ENCODE data around the gene KREMEN2. TPM values are rescaled to one million over a fixed set of nuclear protein-coding genes. Genes with fewer than 3 reads are reported as not detected.

Gene KREMEN2
- total RNA-seq, 1 experiment from 2014 or later = 0.49 TPM

- no peak for DNase-seq (ENCODE audit: low spot score)
- Histone ChIP-seq H3K36me3 (ENCODE audit: insufficient read depth, low read length, poor library complexity, severe bottlenecking) (peaks cover 11% of the 10 kb centered on the region), H3K4me3 (ENCODE audit: low read depth, low read length, poor library complexity, severe bottlenecking) (no peak overlapping the region), H3K9me3 (ENCODE audit: low read depth, low read length, poor library complexity, severe bottlenecking) (no peaks in the 10 kb centered on the region), H3K27ac (ENCODE audit: low read depth, low read length, poor library complexity, severe bottlenecking) (no peak overlapping the region), H3K4me1 (ENCODE audit: insufficient read depth, low read length, poor library complexity, severe bottlenecking) (peaks cover 33% of the 10 kb centered on the region), H3K27me3 (replicated peaks; ENCODE audit: insufficient read depth, low read depth, low read length, poor library complexity) (no peaks in the 10 kb centered on the region)
- CTCF ChIA-PET = interaction anchor here (1.6 kb wide), 1 partner anchor 40 kb away, joined by 3 read pairs; no protein-coding TSS in a partner anchor
- POLR2A ChIA-PET (ENCODE audit: low non-redundant PET) = no interaction called here
- TF ChIP-seq, protein P1, sequence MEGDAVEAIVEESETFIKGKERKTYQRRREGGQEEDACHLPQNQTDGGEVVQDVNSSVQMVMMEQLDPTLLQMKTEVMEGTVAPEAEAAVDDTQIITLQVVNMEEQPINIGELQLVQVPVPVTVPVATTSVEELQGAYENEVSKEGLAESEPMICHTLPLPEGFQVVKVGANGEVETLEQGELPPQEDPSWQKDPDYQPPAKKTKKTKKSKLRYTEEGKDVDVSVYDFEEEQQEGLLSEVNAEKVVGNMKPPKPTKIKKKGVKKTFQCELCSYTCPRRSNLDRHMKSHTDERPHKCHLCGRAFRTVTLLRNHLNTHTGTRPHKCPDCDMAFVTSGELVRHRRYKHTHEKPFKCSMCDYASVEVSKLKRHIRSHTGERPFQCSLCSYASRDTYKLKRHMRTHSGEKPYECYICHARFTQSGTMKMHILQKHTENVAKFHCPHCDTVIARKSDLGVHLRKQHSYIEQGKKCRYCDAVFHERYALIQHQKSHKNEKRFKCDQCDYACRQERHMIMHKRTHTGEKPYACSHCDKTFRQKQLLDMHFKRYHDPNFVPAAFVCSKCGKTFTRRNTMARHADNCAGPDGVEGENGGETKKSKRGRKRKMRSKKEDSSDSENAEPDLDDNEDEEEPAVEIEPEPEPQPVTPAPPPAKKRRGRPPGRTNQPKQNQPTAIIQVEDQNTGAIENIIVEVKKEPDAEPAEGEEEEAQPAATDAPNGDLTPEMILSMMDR (conservative IDR thresholded peaks at IDR 0.05; ENCODE audit: low read depth, low read length) = no peak
- TF ChIP-seq EZH2 (IDR thresholded peaks at IDR 0.05; ENCODE audit: borderline replicate concordance, low read depth, low read length, poor library complexity, severe bottlenecking) = no peak
- BruUV-seq (replicated peaks) = no TSS peak
- intact Hi-C loops (cut with micrococcal nuclease; ENCODE audit: unreplicated experiment) = no loop called here
Measured at GRCh38 chr16:2967721-2968161, 3.7 kb downstream of the KREMEN2 start.

GRCh38 chr16:2968368-2968737 is 4.3 kb downstream of the KREMEN2 start:
- ChIA-PET CTCF (interaction anchor here (1.6 kb wide), 1 partner anchor 41 kb away, joined by 3 read pairs; no protein-coding TSS in a partner anchor), POLR2A (ENCODE audit: low non-redundant PET) (no interaction called here)
- peak overlapping the region; percentile 86 for H3K4me3 ChIP-seq (ENCODE audit: low read depth, low read length, poor library complexity, severe bottlenecking)
- H3K9me3 ChIP-seq (ENCODE audit: low read depth, low read length, poor library complexity, severe bottlenecking) = no peaks in the 10 kb centered on the region
- intact Hi-C loops (cut with micrococcal nuclease; ENCODE audit: unreplicated experiment) = no loop called here
- TF ChIP-seq, protein P1 (conservative IDR thresholded peaks at IDR 0.05; ENCODE audit: low read depth, low read length) = no peak
- TF ChIP-seq EZH2 (IDR thresholded peaks at IDR 0.05; ENCODE audit: borderline replicate concordance, low read depth, low read length, poor library complexity, severe bottlenecking) = no peak
- no peaks in the 10 kb centered on the region for H3K27me3 ChIP-seq (replicated peaks; ENCODE audit: insufficient read depth, low read depth, low read length, poor library complexity)
- peaks cover 29% of the 10 kb centered on the region for H3K4me1 ChIP-seq (ENCODE audit: insufficient read depth, low read length, poor library complexity, severe bottlenecking)
- peak overlapping the region; percentile 84 for H3K27ac ChIP-seq (ENCODE audit: low read depth, low read length, poor library complexity, severe bottlenecking)
- peaks cover 15% of the 10 kb centered on the region for H3K36me3 ChIP-seq (ENCODE audit: insufficient read depth, low read length, poor library complexity, severe bottlenecking)
- no TSS peak for BruUV-seq (replicated peaks)
- DNase-seq (ENCODE audit: low spot score) = peak; percentile 70

DNA sequence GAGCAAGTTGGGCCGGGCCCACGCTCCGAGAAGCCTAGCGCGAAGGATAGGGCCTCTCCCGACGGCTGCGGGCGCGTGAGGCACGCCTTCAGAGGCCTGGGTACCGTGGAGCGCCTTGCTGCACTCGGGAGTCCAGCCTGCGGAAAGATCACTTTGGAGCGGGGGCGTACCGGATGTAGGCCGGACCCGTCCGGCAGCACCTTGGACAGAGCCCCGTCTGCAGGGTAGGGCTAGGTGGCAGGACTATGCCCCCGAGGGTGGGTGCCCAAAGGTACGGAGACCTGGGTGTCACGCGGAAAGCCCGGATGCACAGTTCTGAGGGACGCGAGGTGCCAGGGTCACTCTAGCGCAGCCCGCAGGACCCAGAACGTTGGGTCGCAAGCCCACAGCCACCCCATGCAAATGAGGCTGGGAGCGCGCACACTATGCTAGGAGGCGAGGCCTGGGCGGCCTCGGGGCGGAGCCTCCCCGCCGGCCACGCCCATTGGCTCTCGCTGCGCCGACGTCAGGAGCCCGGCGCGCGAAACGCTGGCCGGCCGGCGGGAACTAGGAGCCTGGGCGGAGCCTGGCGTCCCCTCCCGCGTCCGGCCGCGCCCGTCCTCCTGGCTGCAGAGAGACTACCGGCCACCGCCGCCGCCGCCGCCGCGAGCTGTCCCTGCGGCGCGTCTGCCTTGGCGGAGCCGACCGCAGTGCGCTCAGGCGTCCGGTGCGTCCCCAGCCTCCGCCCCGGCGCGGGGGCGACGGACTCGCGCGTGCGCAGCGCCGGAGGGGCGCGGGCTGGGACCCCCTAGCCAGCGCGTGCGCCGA is 4.9 kb downstream of the KREMEN2 start, which contains the start of gene PAQR4:
Gene PAQR4, plus strand, starts transcription at position 611 of the 807 bp plus-strand sequence. CDS start 327 bp downstream, outside the sequence.
- DNase-seq (ENCODE audit: low spot score) = peak; percentile 93
- TF ChIP-seq EZH2 (IDR thresholded peaks at IDR 0.05; ENCODE audit: borderline replicate concordance, low read depth, low read length, poor library complexity, severe bottlenecking) = no peak
- TF ChIP-seq, protein P1 (conservative IDR thresholded peaks at IDR 0.05; ENCODE audit: low read depth, low read length) = no peak
- CTCF ChIA-PET = interaction anchor here (1.1 to 1.3 kb wide), 2 partner anchors 36 to 130 kb away, joined by 3 read pairs; no protein-coding TSS in a partner anchor
- POLR2A ChIA-PET (ENCODE audit: low non-redundant PET) = no interaction called here
- Histone ChIP-seq H3K36me3 (ENCODE audit: insufficient read depth, low read length, poor library complexity, severe bottlenecking) (peaks cover 21% of the 10 kb centered on the region), H3K9me3 (ENCODE audit: low read depth, low read length, poor library complexity, severe bottlenecking) (no peaks in the 10 kb centered on the region), H3K4me3 (ENCODE audit: low read depth, low read length, poor library complexity, severe bottlenecking) (peak within 1 kb of the TSS; percentile 86), H3K27ac (ENCODE audit: low read depth, low read length, poor library complexity, severe bottlenecking) (peak within 1 kb of the TSS; percentile 84), H3K27me3 (replicated peaks; ENCODE audit: insufficient read depth, low read depth, low read length, poor library complexity) (no peaks in the 10 kb centered on the region), H3K4me1 (ENCODE audit: insufficient read depth, low read length, poor library complexity, severe bottlenecking) (peaks cover 28% of the 10 kb centered on the region)
- BruUV-seq (replicated peaks) = no TSS peak
- intact Hi-C loops (cut with micrococcal nuclease; ENCODE audit: unreplicated experiment) = loop anchor here (1.0 kb wide), 1 partner anchor 35 kb away; no protein-coding TSS in a partner anchor

Measured in A673 (cell line).